GM23248 (cell line): Measurements from ENCODE around the gene PDE4C.

Source experiments
- EZH2 ChIP-seq: fragments of 200-600 bp; sonication (generic); IDR thresholded peaks from 2 replicates; pipeline ENCODE4 v1.6.1; 2018; ENCODE audit warnings: antibody characterized with exemption, mild to moderate bottlenecking; ENCODE audit not compliant: insufficient read depth, poor library complexity, severe bottlenecking
- EZH2phosphoT487 ChIP-seq: fragments of 200-600 bp; sonication (generic); IDR thresholded peaks from 2 replicates; pipeline ENCODE4 v1.6.1; 2018; ENCODE audit warnings: antibody characterized with exemption, moderate library complexity, mild to moderate bottlenecking, low read depth; ENCODE audit not compliant: insufficient read depth

DNA sequence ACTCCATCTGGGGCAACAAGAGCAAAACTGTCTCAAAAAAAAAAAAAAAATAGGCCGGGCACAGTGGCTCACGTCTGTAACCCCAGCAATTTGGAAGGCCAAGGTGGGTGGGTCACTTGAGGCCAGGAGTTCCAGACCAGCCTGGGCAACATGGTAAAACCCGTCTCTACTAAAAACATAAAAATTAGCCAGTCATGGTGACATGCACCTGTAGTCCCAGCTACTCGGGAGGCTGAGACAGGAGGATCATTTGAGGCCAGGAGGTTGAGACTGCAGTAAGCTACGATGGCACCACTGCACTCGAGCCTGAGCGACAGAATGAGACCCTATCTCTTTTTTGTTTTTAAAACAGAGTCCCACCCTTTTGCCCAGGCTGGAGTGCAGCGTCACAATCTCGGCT, 44.1 kb upstream of the PDE4C start:
- TF ChIP-seq EZH2phosphoT487 (no peak), EZH2 (no peak)
